ENCODE measurements around the gene ITIH3.

Gene ITIH3

GRCh38 chr3:52827866-52828376 lies 33.3 kb downstream of the ITIH3 start:
- no peak for DNase-seq

GRCh38 chr3:52829482-52829881 lies 34.9 kb downstream of the ITIH3 start:
- DNase-seq: no peak

- DNase-seq: no peak
Observed at GRCh38 chr3:52829906-52830463, 35.4 kb downstream of the ITIH3 start.

- DNase-seq: no peak
Observed at GRCh38 chr3:52830535-52831258, 36.1 kb downstream of the ITIH3 start, which contains the start of gene ITIH4. Gene ITIH4 (minus strand): TSS chr3:52830672. CDS start chr3:52830642, 30 bp downstream.

GRCh38 chr3:52831500-52832301 lies 37.1 kb downstream of the ITIH3 start:
- DNase-seq: no peak

GRCh38 chr3:52833202-52833601 lies 38.6 kb downstream of the ITIH3 start:
- no peak for DNase-seq

GRCh38 chr3:52834871-52835501 lies 40.4 kb downstream of the ITIH3 start, which contains the start of gene MUSTN1:
Gene MUSTN1 (minus strand): TSS chr3:52835019. CDS start chr3:52834948, 71 bp downstream.
- DNase-seq: no peak

- no peak for DNase-seq
Observed at GRCh38 chr3:52835766-52836470, 41.3 kb downstream of the ITIH3 start.

- DNase-seq: no peak
Observed at GRCh38 chr3:52836471-52836845, 41.9 kb downstream of the ITIH3 start.

GRCh38 chr3:52836986-52837385 lies 42.4 kb downstream of the ITIH3 start:
- DNase-seq: no peak

- DNase-seq: peak; percentile 7
Observed at GRCh38 chr3:52838561-52839267, 44.1 kb downstream of the ITIH3 start.

- no peak for DNase-seq
Observed at GRCh38 chr3:52839268-52839575, 44.6 kb downstream of the ITIH3 start.

GRCh38 chr3:52839892-52840545 lies 45.4 kb downstream of the ITIH3 start:
- DNase-seq: no peak

- no peak for DNase-seq
Observed at GRCh38 chr3:52841211-52841980, 46.8 kb downstream of the ITIH3 start.

GRCh38 chr3:52841981-52842340 lies 47.4 kb downstream of the ITIH3 start:
- DNase-seq: no peak

GRCh38 chr3:52842424-52842823 lies 47.8 kb downstream of the ITIH3 start:
- no peak for DNase-seq

GRCh38 chr3:52843108-52843865 lies 48.7 kb downstream of the ITIH3 start:
- no peak for DNase-seq

- DNase-seq: no peak
Observed at GRCh38 chr3:52843881-52844280, 49.3 kb downstream of the ITIH3 start.

- DNase-seq: no peak
Observed at GRCh38 chr3:52844290-52844975, 49.8 kb downstream of the ITIH3 start.
